B cell (primary cell): Measurements from ENCODE around the gene ASTN2. TPM values are rescaled to one million over a fixed set of nuclear protein-coding genes. Genes with fewer than 3 reads are reported as not detected.

Experiments
- ATAC-seq: fragments of 200-7000 bp; cut with Tn5 transposase; one replicate; pipeline ENCODE4 v1.10.0; 2021; ENCODE audit warnings: low read depth, mild to moderate bottlenecking, moderate number of reproducible peaks, moderate library complexity
- CTCF ChIA-PET: fragments of 350-600 bp; sonication (Branson Sonifier 250); formaldehyde crosslinking; loops from one replicate; lab custom pipeline; 2021; ENCODE audit warnings: antibody characterized with exemption, inconsistent platforms; lab: Charles Lee
- POLR2A ChIA-PET: fragments of 350-600 bp; sonication (Branson Sonifier 250); formaldehyde crosslinking; loops from one replicate; lab custom pipeline; 2021; ENCODE audit warnings: antibody characterized with exemption; lab: Charles Lee
- DNase-seq: peaks from one replicate; pipeline ENCODE4 v3.0.0; 2013
- H2AFZ ChIP-seq: 2 replicates; pipeline ENCODE4 v1.6.1; 2012; ENCODE audit warnings: mild to moderate bottlenecking, low read depth, low read length; ENCODE audit not compliant: insufficient read depth, poor library complexity, severe bottlenecking
- H3K27ac ChIP-seq, 2 donors: 1 replicate in 1 of 2; 2 replicates in 1 of 2; pipeline ENCODE4 v1.5.1; 2012 to 2013; ENCODE audit warnings: low read length in 2 of 2, mild to moderate bottlenecking in 2 of 2, moderate library complexity in 1 of 2
- H3K27me3 ChIP-seq, 4 experiments: fragments of 200-600 bp in 1 of 4; sonication (generic) in 1 of 4; replicated peaks in 1 of 4; 1 replicate in 2 of 4; 2 replicates in 2 of 4; pipeline versions ENCODE4 v1.6.1 to v1.7.0; 2013 to 2016; ENCODE audit warnings: low read length in 3 of 4, mild to moderate bottlenecking in 2 of 4, mixed read lengths in 1 of 4, moderate library complexity in 1 of 4; ENCODE audit not compliant: insufficient read depth in 4 of 4, control insufficient read depth in 3 of 4; ENCODE audit errors: control extremely low read depth in 1 of 4
- H3K36me3 ChIP-seq, 2 experiments: replicated peaks in 1 of 2; 1 replicate in 1 of 2; 2 replicates in 1 of 2; pipeline versions ENCODE4 v1.6.1 to v1.7.1; 2013; ENCODE audit warnings: low read length in 1 of 2; ENCODE audit not compliant: insufficient read depth in 2 of 2, control insufficient read depth in 1 of 2; ENCODE audit errors: control extremely low read depth in 1 of 2, extremely low read depth in 1 of 2
- H3K4me1 ChIP-seq, 2 donors: fragments of 200-600 bp in 1 of 2; sonication (generic) in 1 of 2; 1 replicate in 1 of 2; 2 replicates in 1 of 2; pipeline versions ENCODE4 v1.5.1 to v1.6.1; 2013 to 2017; ENCODE audit warnings: low read length in 2 of 2; ENCODE audit not compliant: control insufficient read depth in 2 of 2, insufficient read depth in 2 of 2
- H3K4me2 ChIP-seq: replicated peaks from 2 replicates; pipeline ENCODE3; 2012; ENCODE audit warnings: mild to moderate bottlenecking, low read depth, low read length; ENCODE audit not compliant: poor library complexity, severe bottlenecking
- H3K4me3 ChIP-seq, 5 experiments: fragments of 200-600 bp in 1 of 5; sonication (generic) in 1 of 5; 1 replicate in 3 of 5; 2 replicates in 2 of 5; pipeline versions ENCODE4 v1.5.1 to v1.7.0; 2011 to 2016; ENCODE audit warnings: low read length in 4 of 5, mild to moderate bottlenecking in 4 of 5, low read depth in 2 of 5, control low read depth in 1 of 5, moderate library complexity in 1 of 5; ENCODE audit not compliant: insufficient read depth in 1 of 5; ENCODE audit errors: control extremely low read depth in 1 of 5, extremely low read depth in 1 of 5
- H3K79me2 ChIP-seq: fragments of 200-600 bp; sonication (generic); one replicate; pipeline ENCODE4 v1.6.0; 2016; ENCODE audit warnings: low read length; ENCODE audit not compliant: control insufficient read depth, insufficient read depth
- H3K9ac ChIP-seq: fragments of 200-600 bp; sonication (generic); 2 replicates; pipeline ENCODE4 v1.6.1; 2017; ENCODE audit warnings: mild to moderate bottlenecking, low read length, moderate library complexity
- H3K9me3 ChIP-seq, 3 donors: one replicate each; pipeline versions ENCODE4 v1.6.1 to v1.7.1; 2013; ENCODE audit warnings: low read length in 2 of 3; ENCODE audit not compliant: control insufficient read depth in 2 of 3, insufficient read depth in 1 of 3; ENCODE audit errors: control extremely low read depth in 1 of 3
- H4K20me1 ChIP-seq: 2 replicates; pipeline ENCODE4 v1.6.0; 2012; ENCODE audit warnings: mild to moderate bottlenecking, low read length; ENCODE audit not compliant: insufficient read depth, control insufficient read depth, poor library complexity, severe bottlenecking
- H3K27ac Mint-ChIP-seq: one replicate; pipeline ENCODE4 v1.8.0; 2021; ENCODE audit warnings: mixed read lengths
- H3K27me3 Mint-ChIP-seq: one replicate; pipeline ENCODE4 v1.8.0; 2021; ENCODE audit warnings: mixed read lengths
- H3K4me1 Mint-ChIP-seq: one replicate; pipeline ENCODE4 v1.8.0; 2021; ENCODE audit warnings: mixed read lengths
- H3K4me3 Mint-ChIP-seq: one replicate; pipeline ENCODE4 v1.8.0; 2021; ENCODE audit warnings: mixed read lengths
- H3K9me3 Mint-ChIP-seq: one replicate; pipeline ENCODE4 v1.8.0; 2022; ENCODE audit warnings: mixed read lengths; ENCODE audit not compliant: insufficient read depth
- EZH2 ChIP-seq: IDR thresholded peaks from 2 replicates; pipeline ENCODE4 v1.6.1; 2012; ENCODE audit warnings: borderline replicate concordance, low read depth, mild to moderate bottlenecking, moderate library complexity, low read length; ENCODE audit not compliant: insufficient read depth, poor library complexity, severe bottlenecking
- WGBS: methylation state at CpG from one replicate; pipeline ENCODE4 v1.1.5; 2013; ENCODE audit warnings: missing lambda C conversion rate; ENCODE audit not compliant: insufficient coverage; 5-methylcytosine and 5-hydroxymethylcytosine counted together
- intact Hi-C: fragments of 100-400 bp; cut with micrococcal nuclease; formaldehyde crosslinking; loops from one replicate; pipeline ENCODE4 v1.10.0; 2022
- polyA plus RNA-seq: library from polyadenylated mRNA; depleted of rRNA; stranded (reverse); fragments of >200 nt; gene quantifications from 2 replicates; pipeline ENCODE4 v1.2.3, GENCODE V29; 2012
- total RNA-seq, 2 donors: library from RNA; stranded (reverse); fragments of 120-200 nt in 1 of 2; gene quantifications; 1 replicate in 1 of 2; 2 replicates in 1 of 2; pipeline versions ENCODE4 v1.2.3 to v1.2.4, GENCODE V29; 2013 to 2022
- TF ChIP-seq, protein P1 (sequence below): fragments of 200-600 bp; IDR thresholded peaks from one replicate; pipeline ENCODE4 v1.8.0; 2022; ENCODE audit warnings: antibody characterized with exemption, mild to moderate bottlenecking

Gene ASTN2
- total and polyA plus RNA-seq, 2 donors (not counting 1 experiment from before 2014, with no cell fraction given), result 1.2 to 3.6 TPM

DNA sequence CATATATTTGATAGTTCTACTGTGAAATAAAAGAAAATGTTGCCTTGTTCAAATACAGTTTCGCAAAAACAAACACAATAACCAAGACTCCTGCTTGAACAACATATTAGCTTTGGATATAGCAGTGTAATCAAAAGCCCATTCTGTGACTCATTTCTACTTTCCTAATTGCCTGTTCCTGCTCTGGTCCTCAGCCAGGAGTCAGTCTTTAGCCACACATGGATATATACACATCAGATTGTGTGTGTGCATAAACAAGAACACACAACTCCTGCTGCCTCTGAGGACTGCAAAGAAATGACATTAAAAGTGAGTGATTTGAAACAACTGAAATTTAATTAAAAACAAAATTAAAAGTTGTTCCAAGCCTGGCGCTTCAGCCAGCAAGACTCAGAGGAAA is 393.0 kb downstream of the ASTN2 start:
- Mint-ChIP-seq H3K4me1 (no peaks in the 10 kb centered on the region), H3K4me3 (no peak overlapping the region), H3K9me3 (no peaks in the 10 kb centered on the region), H3K27me3 (no peaks in the 10 kb centered on the region), H3K27ac (no peak overlapping the region)
- no peaks in the 10 kb centered on the region for H3K9me3 ChIP-seq
- no peaks in the 10 kb centered on the region for H4K20me1 ChIP-seq
- WGBS, result no CpG with 5 or more reads among the region's 2 CpGs
- ChIA-PET POLR2A (no interaction called here), CTCF (no interaction called here)
- H3K4me2 ChIP-seq, result no peak overlapping the region
- no peaks in the 10 kb centered on the region for H3K79me2 ChIP-seq
- TF ChIP-seq, protein P1, sequence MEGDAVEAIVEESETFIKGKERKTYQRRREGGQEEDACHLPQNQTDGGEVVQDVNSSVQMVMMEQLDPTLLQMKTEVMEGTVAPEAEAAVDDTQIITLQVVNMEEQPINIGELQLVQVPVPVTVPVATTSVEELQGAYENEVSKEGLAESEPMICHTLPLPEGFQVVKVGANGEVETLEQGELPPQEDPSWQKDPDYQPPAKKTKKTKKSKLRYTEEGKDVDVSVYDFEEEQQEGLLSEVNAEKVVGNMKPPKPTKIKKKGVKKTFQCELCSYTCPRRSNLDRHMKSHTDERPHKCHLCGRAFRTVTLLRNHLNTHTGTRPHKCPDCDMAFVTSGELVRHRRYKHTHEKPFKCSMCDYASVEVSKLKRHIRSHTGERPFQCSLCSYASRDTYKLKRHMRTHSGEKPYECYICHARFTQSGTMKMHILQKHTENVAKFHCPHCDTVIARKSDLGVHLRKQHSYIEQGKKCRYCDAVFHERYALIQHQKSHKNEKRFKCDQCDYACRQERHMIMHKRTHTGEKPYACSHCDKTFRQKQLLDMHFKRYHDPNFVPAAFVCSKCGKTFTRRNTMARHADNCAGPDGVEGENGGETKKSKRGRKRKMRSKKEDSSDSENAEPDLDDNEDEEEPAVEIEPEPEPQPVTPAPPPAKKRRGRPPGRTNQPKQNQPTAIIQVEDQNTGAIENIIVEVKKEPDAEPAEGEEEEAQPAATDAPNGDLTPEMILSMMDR, result no peak
- no peak for TF ChIP-seq EZH2
- DNase-seq (no peak), ATAC-seq (no peak)
- H3K27ac ChIP-seq, result no peak overlapping the region
- no peaks in the 10 kb centered on the region for H3K4me1 ChIP-seq
- no peaks in the 10 kb centered on the region for H3K27me3 ChIP-seq
- H2AFZ ChIP-seq, result no peak overlapping the region
- H3K36me3 ChIP-seq, result no peaks in the 10 kb centered on the region
- intact Hi-C loops, result no loop called here
- H3K4me3 ChIP-seq, result no peak overlapping the region
- no peak overlapping the region for H3K9ac ChIP-seq

DNA sequence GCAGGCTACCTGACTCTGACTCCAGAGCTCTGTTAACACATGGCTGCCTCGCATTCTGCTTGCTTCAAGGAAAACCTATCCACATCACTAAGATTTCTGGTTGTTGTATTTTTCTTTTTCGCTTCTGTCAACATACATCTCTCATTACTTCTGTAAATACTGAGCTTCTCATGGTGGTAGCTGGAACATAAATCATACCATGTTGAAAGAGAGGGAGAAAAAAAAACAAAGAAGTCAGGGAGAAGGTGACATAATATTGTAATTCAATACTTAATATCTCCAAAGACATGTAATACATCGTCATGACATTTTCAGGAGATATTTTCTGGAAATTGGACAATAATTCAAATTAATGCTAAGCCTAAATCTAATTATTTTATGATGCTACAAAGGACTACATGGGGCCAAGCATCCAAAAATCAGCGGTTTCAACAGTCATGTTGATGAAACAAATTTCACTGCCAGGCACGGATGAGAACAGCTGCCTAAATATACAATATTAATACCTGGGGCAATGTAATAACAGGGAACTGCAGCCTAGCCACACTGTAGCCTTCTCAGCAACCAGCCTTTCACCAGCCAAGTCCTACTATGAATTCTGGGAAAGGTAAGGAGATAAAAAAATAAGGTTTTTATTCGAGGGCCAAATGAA is 395.8 kb downstream of the ASTN2 start:
- Histone ChIP-seq H2AFZ (no peak overlapping the region), H4K20me1 (no peaks in the 10 kb centered on the region), H3K4me3 (no peak overlapping the region), H3K27me3 (no peaks in the 10 kb centered on the region), H3K36me3 (no peaks in the 10 kb centered on the region), H3K4me2 (no peak overlapping the region), H3K9me3 (peaks cover 0 to 4% (median 0%) of the 10 kb centered on the region in 3 donors), H3K79me2 (no peaks in the 10 kb centered on the region), H3K27ac (no peak overlapping the region), H3K4me1 (no peaks in the 10 kb centered on the region), H3K9ac (no peak overlapping the region)
- Mint-ChIP-seq H3K9me3 (no peaks in the 10 kb centered on the region), H3K27ac (no peak overlapping the region), H3K4me1 (no peaks in the 10 kb centered on the region), H3K27me3 (no peaks in the 10 kb centered on the region), H3K4me3 (no peak overlapping the region)
- intact Hi-C loops, result no loop called here
- no peak for ATAC-seq
- TF ChIP-seq, protein P1, result no peak
- no peak for TF ChIP-seq EZH2
- WGBS, result 92% methylated on average over 1 of the region's 6 CpGs
- POLR2A ChIA-PET, result no interaction called here
- no peak for DNase-seq
- CTCF ChIA-PET, result no interaction called here
